H9 (cell line): ENCODE results near the gene USP43. TPM values are rescaled to one million over a fixed set of nuclear protein-coding genes. Genes with fewer than 3 reads are reported as not detected.

Experiments used
- DNase-seq: peaks from one replicate; pipeline ENCODE4 v3.0.0-alpha.2; 2017
- H2AFZ ChIP-seq: one replicate; pipeline ENCODE4 v1.6.1; 2013; ENCODE audit warnings: mild to moderate bottlenecking, low read length, control low read depth, moderate library complexity
- H2AK5ac ChIP-seq: 2 replicates; pipeline ENCODE4 v1.6.1; 2013; ENCODE audit warnings: low read length, control low read depth, mixed read lengths; ENCODE audit not compliant: insufficient read length
- H2BK120ac ChIP-seq: one replicate; pipeline ENCODE4 v1.6.1; 2013; ENCODE audit warnings: low read depth, mild to moderate bottlenecking, low read length, control low read depth, inconsistent platforms; ENCODE audit not compliant: poor library complexity, severe bottlenecking
- H2BK12ac ChIP-seq: 2 replicates; pipeline ENCODE4 v1.6.1; 2013; ENCODE audit warnings: low read length, control low read depth, mixed read lengths, low read depth; ENCODE audit not compliant: insufficient read length
- H2BK15ac ChIP-seq: 2 replicates; pipeline ENCODE4 v1.6.1; 2013; ENCODE audit warnings: low read depth, low read length, control low read depth
- H2BK20ac ChIP-seq: one replicate; pipeline ENCODE4 v1.6.1; 2013; ENCODE audit warnings: low read depth, mild to moderate bottlenecking, low read length, control low read depth, inconsistent platforms; ENCODE audit not compliant: poor library complexity, severe bottlenecking
- H2BK5ac ChIP-seq: 2 replicates; pipeline ENCODE4 v1.6.1; 2013; ENCODE audit warnings: low read length, control low read depth, mixed read lengths; ENCODE audit not compliant: insufficient read length
- H3K14ac ChIP-seq: 2 replicates; pipeline ENCODE4 v1.6.1; 2013; ENCODE audit warnings: low read length, control low read depth; ENCODE audit not compliant: insufficient read depth
- H3K18ac ChIP-seq: 2 replicates; pipeline ENCODE4 v1.6.1; 2013; ENCODE audit warnings: low read depth, mild to moderate bottlenecking, mixed read lengths, low read length, control low read depth; ENCODE audit not compliant: insufficient read length
- H3K23ac ChIP-seq: 2 replicates; pipeline ENCODE4 v1.6.1; 2013; ENCODE audit warnings: low read length, control low read depth, mixed read lengths, low read depth; ENCODE audit not compliant: insufficient read length
- H3K23me2 ChIP-seq: 2 replicates; pipeline ENCODE4 v1.6.1; 2013; ENCODE audit warnings: low read depth, mild to moderate bottlenecking, mixed read lengths, low read length, control low read depth; ENCODE audit not compliant: insufficient read length, poor library complexity, severe bottlenecking
- H3K27ac ChIP-seq: 2 replicates; pipeline ENCODE4 v1.5.1; 2013; ENCODE audit warnings: low read length, control low read depth, mixed read lengths, low read depth; ENCODE audit not compliant: insufficient read length
- H3K27me3 ChIP-seq: 2 replicates; pipeline ENCODE4 v1.6.1; 2013; ENCODE audit warnings: low read length, control low read depth, inconsistent platforms; ENCODE audit not compliant: insufficient read depth
- H3K4ac ChIP-seq: 2 replicates; pipeline ENCODE4 v1.6.1; 2013; ENCODE audit warnings: low read depth, mild to moderate bottlenecking, control low read depth, inconsistent platforms, low read length, moderate library complexity
- H3K4me1 ChIP-seq: 2 replicates; pipeline ENCODE4 v1.6.1; 2013; ENCODE audit warnings: low read length, control low read depth, inconsistent platforms; ENCODE audit not compliant: insufficient read depth
- H3K4me2 ChIP-seq: 2 replicates; pipeline ENCODE4 v1.6.1; 2013; ENCODE audit warnings: low read length, control low read depth, mixed read lengths; ENCODE audit not compliant: insufficient read length, insufficient read depth
- H3K56ac ChIP-seq: 2 replicates; pipeline ENCODE4 v1.6.1; 2013; ENCODE audit warnings: low read depth, mild to moderate bottlenecking, mixed read lengths, low read length, control low read depth; ENCODE audit not compliant: insufficient read length
- H3K79me1 ChIP-seq: 2 replicates; pipeline ENCODE4 v1.6.1; 2013; ENCODE audit warnings: low read depth, mild to moderate bottlenecking, moderate library complexity, low read length, control low read depth, inconsistent platforms; ENCODE audit not compliant: insufficient read depth, poor library complexity, severe bottlenecking
- H3K79me2 ChIP-seq: 2 replicates; pipeline ENCODE4 v1.6.1; 2013; ENCODE audit warnings: low read length, control low read depth, inconsistent platforms; ENCODE audit not compliant: insufficient read depth
- H3K9ac ChIP-seq: 2 replicates; pipeline ENCODE4 v1.6.1; 2013; ENCODE audit warnings: low read length, control low read depth, mixed read lengths; ENCODE audit not compliant: insufficient read length; ENCODE audit errors: extremely low read depth
- H3K9me3 ChIP-seq: one replicate; pipeline ENCODE4 v1.6.1; 2013; ENCODE audit warnings: low read depth, low read length, inconsistent platforms; ENCODE audit not compliant: control insufficient read depth
- H3T11ph ChIP-seq: one replicate; pipeline ENCODE4 v1.6.1; 2013; ENCODE audit warnings: mild to moderate bottlenecking, low read length, control low read depth, inconsistent platforms
- H4K20me1 ChIP-seq: one replicate; pipeline ENCODE4 v1.6.1; 2013; ENCODE audit not compliant: control insufficient read depth, insufficient read length, insufficient read depth
- H4K5ac ChIP-seq: 2 replicates; pipeline ENCODE4 v1.6.1; 2013; ENCODE audit warnings: low read depth, mild to moderate bottlenecking, mixed read lengths, low read length, control low read depth; ENCODE audit not compliant: insufficient read length
- H4K8ac ChIP-seq: replicated peaks from 2 replicates; pipeline ENCODE4 v1.6.1; 2013; ENCODE audit warnings: low read length, control low read depth, mixed read lengths, low read depth; ENCODE audit not compliant: insufficient read length
- H4K91ac ChIP-seq: 2 replicates; pipeline ENCODE4 v1.6.1; 2013; ENCODE audit warnings: low read depth, mild to moderate bottlenecking, moderate library complexity, mixed read lengths, low read length, control low read depth; ENCODE audit not compliant: insufficient read length
- H3K27ac Mint-ChIP-seq, 3 experiments: 2 replicates in 2 of 3; 3 replicates in 1 of 3; pipeline ENCODE4 v1.8.0; 2020 to 2021; ENCODE audit warnings: mixed read lengths in 3 of 3, mild to moderate bottlenecking in 1 of 3, moderate library complexity in 1 of 3
- H3K27me3 Mint-ChIP-seq: 2 replicates; pipeline ENCODE4 v1.8.0; 2021; ENCODE audit warnings: low read depth, mild to moderate bottlenecking, moderate library complexity, mixed read lengths
- H3K36me3 Mint-ChIP-seq, 3 experiments: 2 replicates in 2 of 3; 3 replicates in 1 of 3; pipeline ENCODE4 v1.8.0; 2020 to 2021; ENCODE audit warnings: low read depth in 3 of 3, mixed read lengths in 3 of 3; ENCODE audit not compliant: insufficient read depth in 1 of 3
- H3K4me1 Mint-ChIP-seq, 2 experiments: 2 replicates each; pipeline ENCODE4 v1.8.0; 2020; ENCODE audit warnings: mixed read lengths in 2 of 2
- H3K4me3 Mint-ChIP-seq, 2 experiments: 2 replicates in 1 of 2; 3 replicates in 1 of 2; pipeline ENCODE4 v1.8.0; 2020 to 2021; ENCODE audit warnings: mild to moderate bottlenecking in 2 of 2, mixed read lengths in 2 of 2, moderate library complexity in 1 of 2
- H3K9me3 Mint-ChIP-seq, 2 experiments: 2 replicates in 1 of 2; 3 replicates in 1 of 2; pipeline ENCODE4 v1.8.0; 2020; ENCODE audit warnings: mild to moderate bottlenecking in 2 of 2, mixed read lengths in 2 of 2, moderate library complexity in 1 of 2
- WGBS: extraction: QIAGEN DNeasy Blood & Tissue Kit; methylation state at CpG from one replicate; pipeline ENCODE4 v1.1.7; 2013; ENCODE audit warnings: missing lambda C conversion rate, low lambda C conversion rate, mixed read lengths; ENCODE audit not compliant: insufficient read length; ENCODE audit errors: extremely low coverage; 5-methylcytosine and 5-hydroxymethylcytosine counted together
- total RNA-seq: library from RNA; stranded (reverse); gene quantifications from 2 replicates; pipeline ENCODE4 v1.2.1, GENCODE V29; 2021
- TF ChIP-seq, protein P1 (sequence below): fragments of 200-600 bp; sonication (generic); conservative IDR thresholded peaks from 3 replicates; pipeline ENCODE4 v1.8.0; 2021; ENCODE audit warnings: antibody characterized with exemption, mild to moderate bottlenecking

USP43 gene
- total RNA-seq, 1 experiment from 2014 or later: 5.2 TPM

DNA sequence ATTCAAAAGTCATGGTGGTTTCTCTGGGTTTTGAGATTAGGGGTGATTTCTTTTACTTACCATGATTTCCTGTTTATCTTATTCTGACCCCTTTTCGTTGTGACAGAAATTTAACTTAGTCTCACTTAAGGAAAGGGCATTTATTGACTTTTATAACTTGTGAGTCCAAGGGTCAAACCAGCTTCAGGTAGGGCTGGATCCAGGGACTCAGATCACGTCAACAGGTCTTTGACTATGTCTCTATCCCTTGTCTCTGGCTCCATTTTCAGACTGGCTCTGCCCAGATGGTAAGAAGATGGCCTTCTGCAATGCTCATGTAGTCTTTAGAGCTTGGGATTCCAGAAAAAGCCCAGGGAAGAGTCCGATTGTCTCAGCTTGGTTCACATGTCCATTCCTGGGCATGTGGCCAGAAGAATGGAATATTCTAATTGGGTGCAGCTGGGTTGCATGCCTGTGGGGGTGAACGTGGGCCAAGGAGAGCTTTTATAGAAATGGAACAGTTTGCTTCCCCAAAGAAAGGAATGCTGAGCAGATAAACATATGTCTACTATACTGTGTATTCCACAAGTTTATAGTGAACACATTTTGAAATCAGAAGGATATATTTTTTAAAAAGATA is 13.4 kb downstream of the USP43 start:
- Histone ChIP-seq H2AK5ac (no peak overlapping the region), H3K14ac (no peak overlapping the region), H3K56ac (no peak overlapping the region), H2AFZ (no peak overlapping the region), H2BK5ac (no peak overlapping the region), H3K4me1 (no peaks in the 10 kb centered on the region), H3T11ph (no peak overlapping the region), H3K79me1 (no peaks in the 10 kb centered on the region), H4K8ac (no peak overlapping the region), H4K20me1 (no peaks in the 10 kb centered on the region), H2BK20ac (no peak overlapping the region), H2BK12ac (no peak overlapping the region), H3K4ac (no peak overlapping the region), H3K9ac (no peak overlapping the region), H4K91ac (no peak overlapping the region), H3K79me2 (peaks cover 2% of the 10 kb centered on the region; the same call in 1 of the 2 replicates), H3K9me3 (no peaks in the 10 kb centered on the region), H3K4me2 (no peak overlapping the region), H3K23me2 (no peaks in the 10 kb centered on the region), H4K5ac (no peak overlapping the region), H3K27ac (no peak overlapping the region), H2BK120ac (no peak overlapping the region), H3K18ac (no peak overlapping the region), H3K23ac (no peak overlapping the region), H2BK15ac (no peak overlapping the region), H3K27me3 (no peaks in the 10 kb centered on the region)
- Mint-ChIP-seq H3K36me3 (peaks cover 5 to 26% (median 10%) of the 10 kb centered on the region in 3 experiments; a peak in 6 of 7 replicates), H3K4me3 (no peak overlapping the region), H3K4me1 (no peaks in the 10 kb centered on the region), H3K27me3 (no peaks in the 10 kb centered on the region; the same call in 1 of the 2 replicates), H3K27ac (no peak overlapping the region), H3K9me3 (peaks cover 0 to 2% of the 10 kb centered on the region in 2 experiments; a peak in 2 of 5 replicates)
- no peak for DNase-seq
- WGBS: no CpG with 5 or more reads among the region's 4 CpGs
- TF ChIP-seq, protein P1, sequence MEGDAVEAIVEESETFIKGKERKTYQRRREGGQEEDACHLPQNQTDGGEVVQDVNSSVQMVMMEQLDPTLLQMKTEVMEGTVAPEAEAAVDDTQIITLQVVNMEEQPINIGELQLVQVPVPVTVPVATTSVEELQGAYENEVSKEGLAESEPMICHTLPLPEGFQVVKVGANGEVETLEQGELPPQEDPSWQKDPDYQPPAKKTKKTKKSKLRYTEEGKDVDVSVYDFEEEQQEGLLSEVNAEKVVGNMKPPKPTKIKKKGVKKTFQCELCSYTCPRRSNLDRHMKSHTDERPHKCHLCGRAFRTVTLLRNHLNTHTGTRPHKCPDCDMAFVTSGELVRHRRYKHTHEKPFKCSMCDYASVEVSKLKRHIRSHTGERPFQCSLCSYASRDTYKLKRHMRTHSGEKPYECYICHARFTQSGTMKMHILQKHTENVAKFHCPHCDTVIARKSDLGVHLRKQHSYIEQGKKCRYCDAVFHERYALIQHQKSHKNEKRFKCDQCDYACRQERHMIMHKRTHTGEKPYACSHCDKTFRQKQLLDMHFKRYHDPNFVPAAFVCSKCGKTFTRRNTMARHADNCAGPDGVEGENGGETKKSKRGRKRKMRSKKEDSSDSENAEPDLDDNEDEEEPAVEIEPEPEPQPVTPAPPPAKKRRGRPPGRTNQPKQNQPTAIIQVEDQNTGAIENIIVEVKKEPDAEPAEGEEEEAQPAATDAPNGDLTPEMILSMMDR: no peak
